ENCODE results near the gene NOTCH3. TPM values are rescaled to one million over a fixed set of nuclear protein-coding genes. Genes with fewer than 3 reads are reported as not detected.
A peak's percentile ranks its signal among the peaks of the same experiment; 100 is the strongest.

Gene NOTCH3
- total and polyA plus RNA-seq, 3 donors from 2014 or later: 11.4 to 16.8 (median 16.1) TPM

DNA sequence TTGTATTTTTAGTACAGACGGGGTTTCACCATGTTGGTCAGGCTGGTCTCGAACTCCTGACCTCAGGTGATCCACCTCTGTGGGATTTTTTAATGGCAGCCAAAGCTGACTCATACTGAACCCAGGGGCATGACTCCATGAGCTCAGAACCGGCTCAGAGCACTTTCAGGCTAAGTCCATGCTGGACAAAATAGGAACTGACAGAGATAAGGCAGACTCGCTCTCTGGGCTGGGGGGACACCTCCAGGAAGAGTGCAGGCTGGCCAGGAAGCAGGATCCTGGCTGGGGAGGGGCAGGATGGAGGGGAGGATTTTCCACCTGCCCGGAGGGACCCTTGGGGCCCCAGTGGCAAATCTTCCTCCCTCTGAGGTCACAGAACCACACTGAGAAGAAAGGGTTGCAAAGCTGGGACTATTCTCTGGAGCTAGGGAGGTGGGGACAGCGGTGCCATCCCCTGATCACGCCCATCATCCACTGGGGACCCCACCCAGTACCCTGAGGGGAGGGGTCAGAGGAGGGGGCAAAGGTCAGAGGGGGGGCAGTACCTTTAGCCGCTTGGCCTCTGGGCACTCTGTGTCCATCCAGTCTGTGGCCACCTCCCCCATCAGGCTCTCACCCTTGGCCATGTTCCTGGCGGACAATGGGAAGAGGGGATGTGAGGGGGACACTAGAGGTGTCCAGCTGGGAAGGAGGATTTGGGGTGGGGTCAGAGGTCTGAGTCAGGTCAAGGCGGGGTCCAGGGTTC lies 31.1 kb downstream of the NOTCH3 start:
- intact Hi-C loops (cut with DNase I; ENCODE audit: low total_unique reads): no loop called here
- Histone ChIP-seq H3K27ac (no peak overlapping the region), H3K36me3 (ENCODE audit: low read depth, missing control alignments) (no peaks in the 10 kb centered on the region), H3K4me1 (no peaks in the 10 kb centered on the region), H3K27me3 (no peaks in the 10 kb centered on the region), H3K4me3 (no peak overlapping the region), H3K9me3 (no peaks in the 10 kb centered on the region)
- DNase-seq: no peak
- no peak for TF ChIP-seq POLR2A (IDR thresholded peaks at IDR 0.05)
- TF ChIP-seq, protein P1, sequence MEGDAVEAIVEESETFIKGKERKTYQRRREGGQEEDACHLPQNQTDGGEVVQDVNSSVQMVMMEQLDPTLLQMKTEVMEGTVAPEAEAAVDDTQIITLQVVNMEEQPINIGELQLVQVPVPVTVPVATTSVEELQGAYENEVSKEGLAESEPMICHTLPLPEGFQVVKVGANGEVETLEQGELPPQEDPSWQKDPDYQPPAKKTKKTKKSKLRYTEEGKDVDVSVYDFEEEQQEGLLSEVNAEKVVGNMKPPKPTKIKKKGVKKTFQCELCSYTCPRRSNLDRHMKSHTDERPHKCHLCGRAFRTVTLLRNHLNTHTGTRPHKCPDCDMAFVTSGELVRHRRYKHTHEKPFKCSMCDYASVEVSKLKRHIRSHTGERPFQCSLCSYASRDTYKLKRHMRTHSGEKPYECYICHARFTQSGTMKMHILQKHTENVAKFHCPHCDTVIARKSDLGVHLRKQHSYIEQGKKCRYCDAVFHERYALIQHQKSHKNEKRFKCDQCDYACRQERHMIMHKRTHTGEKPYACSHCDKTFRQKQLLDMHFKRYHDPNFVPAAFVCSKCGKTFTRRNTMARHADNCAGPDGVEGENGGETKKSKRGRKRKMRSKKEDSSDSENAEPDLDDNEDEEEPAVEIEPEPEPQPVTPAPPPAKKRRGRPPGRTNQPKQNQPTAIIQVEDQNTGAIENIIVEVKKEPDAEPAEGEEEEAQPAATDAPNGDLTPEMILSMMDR (IDR thresholded peaks at IDR 0.05): no peak
- WGBS, 2 donors: 75 to 88% methylated on average over 6 to 10 of the region's 10 CpGs

DNA sequence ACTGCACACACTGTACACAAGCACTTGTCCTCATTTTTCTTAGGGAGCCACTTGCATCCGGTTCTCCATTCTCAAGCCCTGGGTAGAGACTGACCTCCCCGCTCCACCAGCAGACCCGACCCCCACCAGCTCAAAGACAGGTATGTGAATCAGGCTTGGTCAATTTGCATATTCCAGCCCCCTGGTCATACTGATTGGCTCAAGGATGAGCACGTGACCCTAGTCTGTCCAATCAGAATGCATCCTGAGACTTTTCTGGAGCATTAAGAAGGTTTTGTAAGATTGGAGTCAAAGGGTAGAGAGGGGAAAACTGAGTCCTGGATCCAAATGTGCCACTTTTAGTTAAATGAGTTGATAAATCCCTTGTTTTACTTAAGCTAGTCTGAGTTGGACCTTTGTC lies 34.1 kb downstream of the NOTCH3 start:
- Histone ChIP-seq H3K27ac (no peak overlapping the region), H3K9me3 (no peaks in the 10 kb centered on the region), H3K4me3 (no peak overlapping the region), H3K4me1 (no peaks in the 10 kb centered on the region), H3K27me3 (no peaks in the 10 kb centered on the region), H3K36me3 (ENCODE audit: low read depth, missing control alignments) (no peaks in the 10 kb centered on the region)
- no peak for DNase-seq
- TF ChIP-seq, protein P1 (IDR thresholded peaks at IDR 0.05): no peak
- TF ChIP-seq POLR2A (IDR thresholded peaks at IDR 0.05): no peak
- WGBS, 2 donors: 56 to 63% methylated on average over 4 of the region's 4 CpGs
- intact Hi-C loops (cut with DNase I; ENCODE audit: low total_unique reads): no loop called here

DNA sequence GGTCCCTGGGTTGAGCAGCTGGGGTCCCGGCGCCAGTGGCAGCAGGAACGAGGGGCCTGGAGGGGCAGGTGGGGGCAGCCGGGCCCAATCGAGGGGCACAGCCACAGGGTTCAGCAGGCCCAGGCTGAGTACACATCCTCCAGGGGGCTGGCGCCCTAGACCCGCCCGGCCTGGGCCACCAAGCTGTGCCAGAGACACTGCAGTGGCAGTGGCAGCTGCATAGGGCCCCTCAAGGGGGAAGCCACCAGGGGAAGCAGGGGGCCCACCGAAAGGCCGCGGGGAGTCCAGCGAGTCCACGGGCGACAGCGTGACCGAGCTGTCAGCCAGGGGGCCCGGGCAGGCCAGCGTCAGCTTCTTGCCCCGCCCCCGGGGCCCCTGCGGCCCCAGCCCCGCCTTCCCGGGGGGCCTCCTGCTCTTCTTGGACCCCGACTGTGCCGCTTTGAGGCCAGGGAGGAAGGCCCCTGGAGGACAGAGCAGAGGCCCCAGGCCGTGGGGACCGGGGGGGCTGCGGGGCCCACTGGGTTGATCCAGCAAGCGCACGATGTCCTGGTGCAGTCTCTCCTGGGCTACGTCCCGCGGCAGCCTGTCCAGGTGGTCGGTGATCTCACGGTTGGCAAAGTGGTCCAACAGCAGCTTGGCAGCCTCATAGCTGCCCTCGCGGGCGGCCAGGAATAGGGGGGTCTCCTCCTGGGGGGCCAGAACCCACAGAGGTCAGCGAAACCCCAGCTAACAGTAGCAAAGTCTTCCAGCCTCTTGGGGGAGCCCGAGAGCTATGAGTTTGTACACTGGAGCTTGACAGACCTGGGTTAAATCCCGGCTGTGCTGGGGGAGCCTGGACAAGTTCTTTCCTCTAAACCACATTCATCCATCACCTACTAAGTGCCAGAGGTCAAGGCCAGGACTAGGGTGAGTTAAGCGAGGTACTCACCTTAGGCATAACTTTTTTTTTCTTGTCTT lies 39.5 kb downstream of the NOTCH3 start:
- intact Hi-C loops (cut with DNase I; ENCODE audit: low total_unique reads): no loop called here
- Histone ChIP-seq H3K27me3 (no peaks in the 10 kb centered on the region), H3K27ac (no peak overlapping the region), H3K36me3 (ENCODE audit: low read depth, missing control alignments) (no peaks in the 10 kb centered on the region), H3K4me1 (no peaks in the 10 kb centered on the region), H3K9me3 (no peaks in the 10 kb centered on the region), H3K4me3 (peak overlapping the region in 1 of 2 donors; percentile 48)
- DNase-seq: peak; percentile 35
- 48 to 85% methylated on average over 14 to 33 of the region's 42 CpGs for WGBS, 2 donors
- TF ChIP-seq, protein P1 (IDR thresholded peaks at IDR 0.05): no peak
- no peak for TF ChIP-seq POLR2A (IDR thresholded peaks at IDR 0.05)

DNA sequence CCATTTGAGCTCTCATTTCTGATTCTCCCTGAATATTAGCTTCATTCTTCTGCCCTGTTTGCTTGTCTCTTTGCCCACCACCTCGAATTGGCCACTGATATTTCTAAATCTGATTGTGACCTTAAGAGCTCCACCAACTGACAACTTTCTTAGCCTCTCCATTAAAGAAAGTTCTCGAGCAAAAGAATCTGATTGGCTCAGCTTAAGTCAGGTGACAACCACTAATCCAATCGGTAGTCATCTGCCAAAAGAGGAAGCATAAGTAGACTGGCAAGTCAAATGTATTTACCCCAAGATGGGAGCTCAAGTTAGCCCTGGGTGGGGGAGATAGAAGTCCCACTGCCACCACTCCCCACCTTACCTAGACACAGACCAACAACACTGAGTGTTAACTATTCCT lies 41.5 kb downstream of the NOTCH3 start:
- intact Hi-C loops (cut with DNase I; ENCODE audit: low total_unique reads): loop anchor here (10.0 kb wide), 1 partner anchor 64 kb away; no protein-coding TSS in a partner anchor
- Histone ChIP-seq H3K27ac (no peak overlapping the region), H3K4me3 (no peak overlapping the region), H3K9me3 (no peaks in the 10 kb centered on the region), H3K4me1 (no peaks in the 10 kb centered on the region), H3K27me3 (no peaks in the 10 kb centered on the region), H3K36me3 (ENCODE audit: low read depth, missing control alignments) (no peaks in the 10 kb centered on the region)
- TF ChIP-seq, protein P1 (IDR thresholded peaks at IDR 0.05): no peak
- TF ChIP-seq POLR2A (IDR thresholded peaks at IDR 0.05): no peak
- DNase-seq: no peak
- WGBS, 2 donors: 70 to 78% methylated on average over 3 of the region's 3 CpGs
